ENCODE measurements around the gene GALNT3.

DNA sequence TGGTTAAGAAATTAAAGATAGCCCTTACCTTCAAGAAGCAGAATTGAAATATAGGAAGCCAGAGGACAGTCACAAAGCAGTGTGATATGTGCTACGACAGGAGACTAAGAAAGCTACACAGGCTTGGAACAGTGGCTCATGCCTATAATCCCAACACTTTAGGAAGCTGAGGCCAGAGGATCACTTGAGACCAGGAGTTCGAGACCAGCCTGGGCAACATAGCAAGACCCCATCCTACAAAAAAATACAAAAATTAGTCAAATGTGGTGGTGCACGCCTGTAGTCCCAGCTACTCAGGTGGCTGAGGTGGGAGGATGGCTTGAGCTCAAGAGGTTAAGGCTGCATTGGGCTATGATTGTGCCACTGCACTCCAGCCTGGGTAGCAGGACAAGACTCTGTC is 21.9 kb downstream of the GALNT3 start:
- no peak for TF ChIP-seq CTCF (IDR thresholded peaks at IDR 0.05)
- TF ChIP-seq EZH2 (IDR thresholded peaks at IDR 0.05; ENCODE audit: borderline replicate concordance, insufficient read depth, low read depth, low read length, poor library complexity, severe bottlenecking) = no peak

Measured in B cell (primary cell).